BLaER1 treated with 17β-estradiol and CSF1 and Interleukin-3, amounts not matched to agents 10 nM and 100 nM (cell line): ENCODE results near the gene SCN3B.

Source experiments
- H3K27ac ChIP-seq, 11 experiments: shearing (Covaris generic); formaldehyde crosslinking; 2 replicates each; pipeline ENCODE4 v1.8.1; 2022
- H3K27me3 ChIP-seq, 11 experiments: shearing (Covaris generic); formaldehyde crosslinking; 2 replicates each; pipeline ENCODE4 v1.8.1; 2022
- H3K36me3 ChIP-seq, 11 experiments: shearing (Covaris generic); formaldehyde crosslinking; 2 replicates each; pipeline ENCODE4 v1.8.1; 2022
- H3K4me1 ChIP-seq, 10 experiments: shearing (Covaris generic); formaldehyde crosslinking; 2 replicates each; pipeline ENCODE4 v1.8.1; 2022
- H3K4me2 ChIP-seq, 11 experiments: shearing (Covaris generic); formaldehyde crosslinking; 2 replicates each; pipeline ENCODE4 v1.8.1; 2022
- H3K4me3 ChIP-seq, 10 experiments: shearing (Covaris generic); formaldehyde crosslinking; 2 replicates each; pipeline ENCODE4 v1.8.1; 2022
- H3K9ac ChIP-seq, 11 experiments: shearing (Covaris generic); formaldehyde crosslinking; 2 replicates each; pipeline ENCODE4 v1.8.1; 2022
- H3K9me3 ChIP-seq, 11 experiments: shearing (Covaris generic); formaldehyde crosslinking; replicated peaks in 1 of 11; 2 replicates each; pipeline ENCODE4 v1.8.1; 2022
- H4K20me1 ChIP-seq, 11 experiments: shearing (Covaris generic); formaldehyde crosslinking; 2 replicates each; pipeline ENCODE4 v1.8.1; 2022
- Cebpa-rat ChIP-seq, 11 experiments: shearing (Covaris generic); IDR thresholded peaks; 2 replicates each; pipeline ENCODE4 v1.8.1; 2022

The SCN3B gene

DNA sequence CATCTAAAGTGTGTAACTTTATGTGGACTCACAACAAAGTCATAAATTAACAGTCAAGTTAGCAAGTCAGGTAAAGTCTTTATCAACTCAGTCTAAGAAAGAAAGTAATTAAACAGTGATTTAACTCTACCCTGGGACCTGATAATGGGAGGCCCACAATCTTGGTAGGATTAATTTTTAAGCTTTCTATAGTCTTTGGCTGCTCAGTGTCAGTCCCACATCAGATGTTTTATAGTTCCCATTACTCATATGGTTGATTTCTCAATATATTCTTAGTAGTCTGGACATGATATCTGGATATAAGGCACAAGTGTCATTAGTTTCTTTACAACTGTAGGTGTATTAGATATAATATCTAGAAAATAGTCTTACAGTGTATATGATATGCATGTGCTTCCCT is 38.5 kb upstream of the SCN3B start:
- no peaks in the 10 kb centered on the region; a peak in 1 of 22 replicates for H3K9me3 ChIP-seq
- no peaks in the 10 kb centered on the region for H3K27me3 ChIP-seq
- no peak overlapping the region for H3K4me3 ChIP-seq
- H3K36me3 ChIP-seq, result no peaks in the 10 kb centered on the region
- H3K4me2 ChIP-seq, result no peak overlapping the region
- no peaks in the 10 kb centered on the region for H4K20me1 ChIP-seq
- H3K27ac ChIP-seq, result no peak overlapping the region
- peaks cover 6 to 21% (median 17%) of the 10 kb centered on the region in 10 experiments; a peak in 18 of 20 replicates for H3K4me1 ChIP-seq
- TF ChIP-seq Cebpa-rat (IDR thresholded peaks at IDR 0.05), result no peak
- H3K9ac ChIP-seq, result no peak overlapping the region

DNA sequence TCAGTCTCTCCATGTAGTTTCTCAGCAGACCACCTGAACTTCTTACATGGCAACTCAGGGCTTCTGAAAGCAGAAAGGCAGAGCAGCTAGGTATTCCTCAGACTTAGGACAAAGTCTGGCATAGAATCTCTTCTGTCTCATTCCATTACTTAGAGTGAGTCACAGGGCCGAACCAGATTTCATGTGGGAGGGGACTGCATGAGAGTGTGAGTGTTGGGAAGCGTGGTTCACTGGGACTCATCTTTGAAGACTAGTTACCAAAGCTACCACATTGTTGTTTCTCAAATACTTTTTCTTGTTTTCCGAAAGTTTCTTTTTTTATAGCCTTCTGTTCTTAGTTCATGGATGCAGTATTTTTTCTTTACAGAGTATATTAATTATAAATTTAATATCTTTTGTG is 36.1 kb upstream of the SCN3B start:
- no peak for TF ChIP-seq Cebpa-rat (IDR thresholded peaks at IDR 0.05)
- no peaks in the 10 kb centered on the region for H4K20me1 ChIP-seq
- H3K9me3 ChIP-seq, result no peaks in the 10 kb centered on the region
- H3K4me1 ChIP-seq, result peaks cover 6 to 18% (median 15%) of the 10 kb centered on the region in 10 experiments; a peak in 18 of 20 replicates
- H3K27me3 ChIP-seq, result no peaks in the 10 kb centered on the region
- no peak overlapping the region for H3K4me2 ChIP-seq
- no peaks in the 10 kb centered on the region for H3K36me3 ChIP-seq
- no peak overlapping the region for H3K9ac ChIP-seq
- no peak overlapping the region for H3K27ac ChIP-seq
- H3K4me3 ChIP-seq, result no peak overlapping the region

DNA sequence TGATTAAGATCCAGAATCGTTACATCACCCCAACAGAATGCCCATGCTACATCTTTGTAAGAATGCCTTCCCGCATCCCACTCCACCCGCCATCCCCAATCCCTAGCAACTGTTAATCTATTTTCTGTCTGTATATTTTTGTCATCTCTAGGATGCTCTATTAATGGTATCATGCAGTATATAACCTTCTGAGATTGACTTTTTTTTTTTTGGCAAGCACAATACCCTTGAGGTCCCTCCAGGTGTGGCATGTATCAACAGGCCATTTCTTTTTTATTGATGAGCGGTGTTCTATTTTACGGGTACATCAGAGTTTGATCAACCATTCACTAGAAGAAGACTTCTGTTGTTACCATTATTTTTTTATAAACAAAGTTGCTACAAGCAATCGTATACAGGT is 30.2 kb upstream of the SCN3B start:
- no peak overlapping the region for H3K9ac ChIP-seq
- no peaks in the 10 kb centered on the region for H3K36me3 ChIP-seq
- no peak for TF ChIP-seq Cebpa-rat (IDR thresholded peaks at IDR 0.05)
- peaks cover 0 to 9% (median 0%) of the 10 kb centered on the region in 10 experiments; a peak in 2 of 20 replicates for H3K4me1 ChIP-seq
- H4K20me1 ChIP-seq, result no peaks in the 10 kb centered on the region
- no peaks in the 10 kb centered on the region for H3K27me3 ChIP-seq
- no peak overlapping the region for H3K4me2 ChIP-seq
- H3K4me3 ChIP-seq, result no peak overlapping the region
- H3K27ac ChIP-seq, result no peak overlapping the region
- H3K9me3 ChIP-seq, result peaks cover 0 to 1% (median 0%) of the 10 kb centered on the region in 11 experiments; a peak in 2 of 22 replicates

DNA sequence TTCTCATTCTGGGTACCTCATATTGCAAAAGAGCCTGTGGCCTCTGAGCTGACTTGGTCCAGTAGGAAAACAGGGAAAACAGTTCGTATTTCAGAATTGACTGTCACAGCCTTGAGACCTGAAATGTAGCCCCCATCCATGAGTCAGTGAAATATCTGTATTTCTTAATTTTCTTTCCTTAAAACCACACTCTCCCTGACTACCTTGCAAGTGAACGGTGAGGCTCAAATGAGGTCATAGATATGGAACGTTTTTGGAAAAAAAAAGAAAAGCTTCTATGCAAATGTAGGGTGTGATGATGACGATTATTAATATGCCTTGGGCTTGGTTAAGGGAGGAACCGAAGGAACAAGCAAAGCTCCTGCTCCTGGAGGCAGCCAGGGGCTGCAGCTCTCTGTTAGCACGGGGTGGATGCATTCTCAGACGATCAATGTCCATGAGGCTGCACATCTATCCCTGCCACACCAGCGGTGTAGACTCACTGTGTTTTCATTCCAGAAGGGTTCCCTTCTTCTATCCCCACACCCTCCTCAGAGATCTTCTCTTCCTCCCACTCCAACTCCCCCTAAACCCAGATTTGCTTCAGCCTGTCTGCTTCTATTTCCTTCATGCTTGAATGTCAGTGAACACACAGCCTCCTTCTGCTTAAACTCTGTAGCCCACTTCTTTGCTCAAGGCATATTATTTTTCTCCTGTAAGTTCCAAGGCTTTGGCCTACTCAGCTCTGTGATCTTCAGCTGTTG is 29.2 kb upstream of the SCN3B start:
- H3K9ac ChIP-seq, result no peak overlapping the region
- H3K4me3 ChIP-seq, result no peak overlapping the region
- H3K9me3 ChIP-seq, result peaks cover 0 to 10% (median 0%) of the 10 kb centered on the region in 11 experiments; a peak in 5 of 22 replicates
- no peak overlapping the region for H3K27ac ChIP-seq
- H3K4me1 ChIP-seq, result peaks cover 0 to 9% (median 0%) of the 10 kb centered on the region in 10 experiments; a peak in 2 of 20 replicates
- no peak for TF ChIP-seq Cebpa-rat (IDR thresholded peaks at IDR 0.05)
- H3K36me3 ChIP-seq, result no peaks in the 10 kb centered on the region
- H4K20me1 ChIP-seq, result no peaks in the 10 kb centered on the region
- no peak overlapping the region for H3K4me2 ChIP-seq
- no peaks in the 10 kb centered on the region for H3K27me3 ChIP-seq

DNA sequence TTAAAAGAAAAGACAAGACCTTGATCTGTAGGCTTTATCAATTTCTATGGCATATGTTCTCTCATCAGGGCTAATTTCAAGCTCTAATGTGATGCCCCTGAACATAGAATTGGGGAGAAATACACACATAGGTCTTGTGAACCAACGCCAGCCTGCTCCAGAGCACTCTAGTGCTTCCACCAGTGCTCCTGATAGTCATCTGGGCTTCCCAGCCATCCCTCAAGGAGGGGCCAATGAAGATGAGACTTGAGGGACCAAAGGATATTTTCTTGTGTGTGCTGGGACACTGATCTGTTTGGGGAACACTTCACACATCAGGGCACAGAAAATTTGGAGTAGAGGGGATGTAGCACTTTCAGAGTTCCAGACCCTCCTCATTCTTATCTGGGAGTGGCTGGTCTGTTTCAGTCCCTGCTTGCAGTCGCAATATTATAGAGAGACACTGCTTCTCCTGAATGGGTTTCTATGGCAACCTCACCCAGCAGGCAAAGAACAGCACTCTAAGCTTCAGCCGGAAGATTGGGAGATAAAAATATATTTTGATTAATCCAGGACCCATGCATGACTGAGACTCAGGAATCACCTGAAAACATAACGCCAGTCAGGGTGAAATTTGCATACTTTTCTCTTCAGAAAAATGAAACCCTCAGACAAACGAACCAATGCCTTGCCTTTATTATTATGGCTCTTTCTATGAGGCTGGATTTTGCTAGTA is 28.4 kb upstream of the SCN3B start:
- H3K4me2 ChIP-seq, result no peak overlapping the region
- peaks cover 0 to 10% (median 0%) of the 10 kb centered on the region in 11 experiments; a peak in 5 of 22 replicates for H3K9me3 ChIP-seq
- H3K36me3 ChIP-seq, result no peaks in the 10 kb centered on the region
- no peak for TF ChIP-seq Cebpa-rat (IDR thresholded peaks at IDR 0.05)
- peaks cover 0 to 9% (median 0%) of the 10 kb centered on the region in 10 experiments; a peak in 2 of 20 replicates for H3K4me1 ChIP-seq
- no peak overlapping the region for H3K4me3 ChIP-seq
- H3K9ac ChIP-seq, result no peak overlapping the region
- no peaks in the 10 kb centered on the region for H3K27me3 ChIP-seq
- no peak overlapping the region for H3K27ac ChIP-seq
- H4K20me1 ChIP-seq, result no peaks in the 10 kb centered on the region

DNA sequence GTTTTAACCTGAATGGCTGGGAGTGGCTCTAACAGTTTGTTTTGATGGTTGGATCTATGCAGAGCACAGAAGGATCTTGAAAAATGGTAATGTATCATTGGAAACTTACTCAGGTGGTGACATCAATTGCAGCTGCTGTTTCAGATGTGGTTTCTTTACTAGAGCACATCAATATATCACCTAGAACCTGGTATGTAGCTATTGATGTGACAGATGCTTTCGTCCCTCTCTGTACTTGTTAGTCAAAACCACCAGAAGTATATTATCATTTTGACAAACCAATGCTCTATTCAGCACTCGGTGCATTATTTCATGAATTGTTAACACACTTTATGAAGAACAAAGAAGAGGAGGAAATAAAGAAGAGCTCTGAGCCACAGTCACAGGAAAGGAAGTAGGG is 26.6 kb upstream of the SCN3B start:
- no peak overlapping the region for H3K4me2 ChIP-seq
- H3K27ac ChIP-seq, result no peak overlapping the region
- no peaks in the 10 kb centered on the region for H3K27me3 ChIP-seq
- peaks cover 0 to 9% (median 0%) of the 10 kb centered on the region in 10 experiments; a peak in 3 of 20 replicates for H3K4me1 ChIP-seq
- H3K9me3 ChIP-seq, result peaks cover 0 to 10% (median 0%) of the 10 kb centered on the region in 11 experiments; a peak in 5 of 22 replicates
- H3K9ac ChIP-seq, result no peak overlapping the region
- no peaks in the 10 kb centered on the region for H3K36me3 ChIP-seq
- H4K20me1 ChIP-seq, result no peaks in the 10 kb centered on the region
- no peak for TF ChIP-seq Cebpa-rat (IDR thresholded peaks at IDR 0.05)
- H3K4me3 ChIP-seq, result no peak overlapping the region

DNA sequence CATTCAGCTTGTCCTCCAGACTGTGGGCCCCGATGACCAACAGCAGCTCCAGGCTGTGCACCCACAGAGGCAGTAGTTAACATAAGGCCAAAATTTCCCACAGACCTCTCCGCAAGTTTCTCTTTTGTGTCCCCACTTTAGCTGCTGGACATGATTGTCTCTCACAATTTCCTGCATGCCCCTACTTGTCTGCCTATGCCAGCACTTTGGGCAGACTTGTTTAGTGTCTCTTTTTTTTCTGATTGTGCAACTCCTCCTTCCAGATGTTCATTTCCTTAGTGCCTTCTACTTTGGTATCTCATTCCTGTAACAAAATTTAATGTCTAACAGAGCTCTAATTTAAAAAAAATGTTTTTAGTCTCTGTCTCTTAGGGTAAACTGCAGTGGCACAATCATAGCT is 23.8 kb upstream of the SCN3B start:
- no peak for TF ChIP-seq Cebpa-rat (IDR thresholded peaks at IDR 0.05)
- no peak overlapping the region for H3K27ac ChIP-seq
- no peak overlapping the region for H3K4me2 ChIP-seq
- no peak overlapping the region for H3K4me3 ChIP-seq
- peaks cover 0 to 10% (median 0%) of the 10 kb centered on the region in 11 experiments; a peak in 5 of 22 replicates for H3K9me3 ChIP-seq
- H4K20me1 ChIP-seq, result no peaks in the 10 kb centered on the region
- H3K27me3 ChIP-seq, result no peaks in the 10 kb centered on the region
- H3K4me1 ChIP-seq, result peaks cover 0 to 5% (median 0%) of the 10 kb centered on the region in 10 experiments; a peak in 1 of 20 replicates
- H3K9ac ChIP-seq, result no peak overlapping the region
- no peaks in the 10 kb centered on the region for H3K36me3 ChIP-seq

DNA sequence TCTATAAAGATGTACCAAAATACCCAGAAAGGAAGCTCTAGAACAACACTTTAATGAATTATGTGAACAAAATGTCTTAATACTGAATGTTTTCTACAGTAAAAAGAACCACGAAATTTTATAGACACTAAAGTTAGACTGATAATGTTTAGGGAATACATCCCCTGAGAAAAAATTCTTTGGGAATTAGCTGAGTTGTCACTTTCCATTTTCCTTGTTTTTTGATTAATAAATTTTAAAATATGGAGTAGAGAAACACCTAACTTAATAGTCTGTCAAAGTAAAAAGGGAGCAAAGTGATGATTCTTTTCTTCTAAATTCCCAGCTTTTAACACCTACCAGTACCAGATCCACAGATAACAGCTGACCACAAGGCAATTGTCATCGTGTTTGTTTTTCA is 23.1 kb upstream of the SCN3B start:
- Histone ChIP-seq H3K4me3 (no peak overlapping the region), H3K27me3 (no peaks in the 10 kb centered on the region), H3K27ac (no peak overlapping the region), H3K4me2 (no peak overlapping the region), H4K20me1 (no peaks in the 10 kb centered on the region), H3K9ac (no peak overlapping the region), H3K9me3 (peaks cover 0 to 10% (median 0%) of the 10 kb centered on the region in 11 experiments; a peak in 5 of 22 replicates), H3K4me1 (no peaks in the 10 kb centered on the region; a peak in 1 of 20 replicates), H3K36me3 (no peaks in the 10 kb centered on the region)
- no peak for TF ChIP-seq Cebpa-rat (IDR thresholded peaks at IDR 0.05)

DNA sequence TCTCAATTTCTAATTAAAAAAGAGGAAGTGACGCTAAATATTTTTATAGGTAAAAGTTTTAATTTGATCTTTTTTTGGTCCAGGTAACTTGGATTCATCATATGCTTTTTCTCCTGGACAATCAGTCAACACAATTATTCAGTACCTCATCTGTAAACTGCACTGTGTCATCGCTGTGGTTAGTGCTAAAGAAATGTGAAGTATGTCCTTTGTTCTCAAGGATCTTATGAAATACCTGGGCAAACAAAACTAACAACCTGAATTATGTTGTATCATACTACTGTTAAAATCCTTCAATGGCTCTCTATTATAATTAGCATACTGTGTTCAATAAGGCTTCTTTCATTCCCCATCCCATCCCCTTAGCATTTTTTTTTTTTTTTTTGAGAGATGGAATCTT is 19.9 kb upstream of the SCN3B start:
- Histone ChIP-seq H3K9ac (no peak overlapping the region), H3K27me3 (no peaks in the 10 kb centered on the region), H3K4me2 (no peak overlapping the region), H3K9me3 (peaks cover 0 to 6% (median 0%) of the 10 kb centered on the region in 11 experiments; a peak in 5 of 22 replicates), H3K27ac (no peak overlapping the region), H3K36me3 (no peaks in the 10 kb centered on the region), H3K4me1 (no peaks in the 10 kb centered on the region; a peak in 1 of 20 replicates), H3K4me3 (no peak overlapping the region), H4K20me1 (no peaks in the 10 kb centered on the region)
- no peak for TF ChIP-seq Cebpa-rat (IDR thresholded peaks at IDR 0.05)
